ENCODE measurements around the gene IP6K3.

DNA sequence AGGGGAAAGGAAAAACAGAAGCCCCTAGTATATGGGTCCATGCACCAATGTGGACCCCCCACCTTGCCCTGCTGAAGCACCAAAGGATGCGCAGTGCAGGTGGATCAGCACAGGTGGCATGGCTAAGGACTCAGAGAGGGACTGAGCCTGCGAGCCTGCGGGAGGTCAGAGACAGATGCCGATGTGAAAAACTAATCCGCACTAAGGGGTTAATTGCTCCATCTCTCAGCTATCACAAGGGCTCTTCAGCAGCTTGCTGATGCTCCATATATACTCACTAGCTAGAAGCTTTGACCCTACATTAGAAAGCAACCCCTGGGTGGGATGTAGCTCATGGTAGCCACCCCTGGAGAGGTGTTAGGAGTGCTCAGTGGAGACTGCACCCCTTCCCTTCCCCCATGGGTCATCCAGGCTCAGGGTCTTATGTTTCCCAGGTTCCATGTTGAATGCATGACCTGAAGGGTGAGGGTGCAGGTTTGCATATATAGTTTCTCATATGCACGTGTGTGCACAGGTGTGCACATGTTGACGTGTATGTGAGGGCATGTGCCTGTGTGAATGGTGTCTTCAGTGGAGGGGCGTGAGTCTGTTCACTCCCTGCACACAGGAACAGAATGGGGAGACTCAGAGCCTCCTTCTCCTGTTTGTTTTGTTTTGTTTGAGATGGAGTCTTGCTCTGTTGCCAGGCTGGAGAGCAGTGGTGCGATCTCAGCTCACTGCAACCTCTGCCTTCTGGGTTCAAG, 13.4 kb upstream of the IP6K3 start:
- TF ChIP-seq POLR2A (IDR thresholded peaks at IDR 0.05), result no peak
- TF ChIP-seq, protein P1, sequence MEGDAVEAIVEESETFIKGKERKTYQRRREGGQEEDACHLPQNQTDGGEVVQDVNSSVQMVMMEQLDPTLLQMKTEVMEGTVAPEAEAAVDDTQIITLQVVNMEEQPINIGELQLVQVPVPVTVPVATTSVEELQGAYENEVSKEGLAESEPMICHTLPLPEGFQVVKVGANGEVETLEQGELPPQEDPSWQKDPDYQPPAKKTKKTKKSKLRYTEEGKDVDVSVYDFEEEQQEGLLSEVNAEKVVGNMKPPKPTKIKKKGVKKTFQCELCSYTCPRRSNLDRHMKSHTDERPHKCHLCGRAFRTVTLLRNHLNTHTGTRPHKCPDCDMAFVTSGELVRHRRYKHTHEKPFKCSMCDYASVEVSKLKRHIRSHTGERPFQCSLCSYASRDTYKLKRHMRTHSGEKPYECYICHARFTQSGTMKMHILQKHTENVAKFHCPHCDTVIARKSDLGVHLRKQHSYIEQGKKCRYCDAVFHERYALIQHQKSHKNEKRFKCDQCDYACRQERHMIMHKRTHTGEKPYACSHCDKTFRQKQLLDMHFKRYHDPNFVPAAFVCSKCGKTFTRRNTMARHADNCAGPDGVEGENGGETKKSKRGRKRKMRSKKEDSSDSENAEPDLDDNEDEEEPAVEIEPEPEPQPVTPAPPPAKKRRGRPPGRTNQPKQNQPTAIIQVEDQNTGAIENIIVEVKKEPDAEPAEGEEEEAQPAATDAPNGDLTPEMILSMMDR (IDR thresholded peaks at IDR 0.05), result no peak
